Activated T-cell treated with anti-CD3 and anti-CD28 coated beads, Interleukin-2, amount 50 U/mL, for 4 hours (primary cell): ENCODE results near the gene PRKCA. TPM values are rescaled to one million over a fixed set of nuclear protein-coding genes. Genes with fewer than 3 reads are reported as not detected.
"Not testable (repeated sequence)": the region's sequence is repeated elsewhere in the genome, so short reads cannot be mapped to it uniquely, and the experiment has no call there.

Experiments
- ATAC-seq, 2 donors: fragments of 200-7000 bp; cut with Tn5 transposase; one replicate each; pipeline ENCODE4 v1.10.0; 2021
- DNase-seq: peaks from one replicate; pipeline ENCODE4 v3.0.0-alpha.2; 2020
- H3K27me3 Mint-ChIP-seq: one replicate; pipeline ENCODE4 v1.8.0; 2021; ENCODE audit warnings: low read depth, mixed read lengths
- H3K36me3 Mint-ChIP-seq: one replicate; pipeline ENCODE4 v1.8.0; 2022; ENCODE audit warnings: mixed read lengths; ENCODE audit not compliant: insufficient read depth
- H3K4me1 Mint-ChIP-seq: one replicate; pipeline ENCODE4 v1.8.0; 2021; ENCODE audit warnings: low read depth, mixed read lengths
- H3K4me3 Mint-ChIP-seq: one replicate; pipeline ENCODE4 v1.8.0; 2021; ENCODE audit warnings: mild to moderate bottlenecking, moderate library complexity, mixed read lengths
- H3K9me3 Mint-ChIP-seq: one replicate; pipeline ENCODE4 v1.8.0; 2021; ENCODE audit warnings: mixed read lengths
- total RNA-seq, 3 donors: library from RNA; stranded (reverse); gene quantifications; one replicate each; pipeline ENCODE4 v1.2.1, GENCODE V29; 2021

PRKCA gene
- total RNA-seq, 3 donors from 2014 or later = 79.4 to 114 (median 95.3) TPM

GRCh38 chr17:66716236-66717026, 414.0 kb downstream of the PRKCA start:
- H3K4me1 Mint-ChIP-seq = peaks cover 13% of the 10 kb centered on the region
- no peaks in the 10 kb centered on the region for H3K27me3 Mint-ChIP-seq
- H3K4me3 Mint-ChIP-seq = no peak overlapping the region
- peaks cover 8% of the 10 kb centered on the region for H3K36me3 Mint-ChIP-seq
- ATAC-seq = no peak
- H3K9me3 Mint-ChIP-seq = no peaks in the 10 kb centered on the region
- DNase-seq = no peak

- peaks cover 6% of the 10 kb centered on the region for H3K4me1 Mint-ChIP-seq
- no peak overlapping the region for H3K4me3 Mint-ChIP-seq
- ATAC-seq (no peak), DNase-seq (no peak)
- no peaks in the 10 kb centered on the region for H3K9me3 Mint-ChIP-seq
- H3K36me3 Mint-ChIP-seq = peaks cover 8% of the 10 kb centered on the region
- no peaks in the 10 kb centered on the region for H3K27me3 Mint-ChIP-seq
Measured at GRCh38 chr17:66717641-66718058, 415.2 kb downstream of the PRKCA start.

GRCh38 chr17:66720027-66720426, 417.6 kb downstream of the PRKCA start:
- H3K27me3 Mint-ChIP-seq = no peaks in the 10 kb centered on the region
- DNase-seq = no peak
- H3K36me3 Mint-ChIP-seq = peaks cover 8% of the 10 kb centered on the region
- no peak overlapping the region for H3K4me3 Mint-ChIP-seq
- no peak for ATAC-seq
- no peaks in the 10 kb centered on the region for H3K9me3 Mint-ChIP-seq
- peaks cover 7% of the 10 kb centered on the region for H3K4me1 Mint-ChIP-seq

GRCh38 chr17:66720567-66720966, 418.2 kb downstream of the PRKCA start:
- Mint-ChIP-seq H3K36me3 (peaks cover 8% of the 10 kb centered on the region), H3K27me3 (no peaks in the 10 kb centered on the region), H3K9me3 (no peaks in the 10 kb centered on the region), H3K4me1 (peaks cover 13% of the 10 kb centered on the region), H3K4me3 (no peak overlapping the region)
- ATAC-seq (no peak), DNase-seq (no peak)

GRCh38 chr17:66722341-66722740, 419.9 kb downstream of the PRKCA start:
- Mint-ChIP-seq H3K9me3 (no peaks in the 10 kb centered on the region), H3K4me3 (no peak overlapping the region), H3K4me1 (peaks cover 16% of the 10 kb centered on the region), H3K27me3 (no peaks in the 10 kb centered on the region), H3K36me3 (peaks cover 8% of the 10 kb centered on the region)
- DNase-seq (no peak), ATAC-seq (no peak)

GRCh38 chr17:66724581-66725341, 422.3 kb downstream of the PRKCA start:
- Mint-ChIP-seq H3K27me3 (no peaks in the 10 kb centered on the region), H3K9me3 (no peaks in the 10 kb centered on the region), H3K4me3 (no peak overlapping the region), H3K36me3 (peaks cover 2% of the 10 kb centered on the region), H3K4me1 (peaks cover 16% of the 10 kb centered on the region)
- no peak for ATAC-seq
- DNase-seq = no peak

- peaks cover 18% of the 10 kb centered on the region for H3K4me1 Mint-ChIP-seq
- not testable (repeated sequence) for H3K4me3 Mint-ChIP-seq, ATAC-seq, H3K27me3 Mint-ChIP-seq, H3K36me3 Mint-ChIP-seq, DNase-seq, H3K9me3 Mint-ChIP-seq
Measured at GRCh38 chr17:66725438-66725837, 423.0 kb downstream of the PRKCA start.

- no peaks in the 10 kb centered on the region for H3K9me3 Mint-ChIP-seq
- H3K4me1 Mint-ChIP-seq = peaks cover 18% of the 10 kb centered on the region
- no peaks in the 10 kb centered on the region for H3K27me3 Mint-ChIP-seq
- no peak overlapping the region for H3K4me3 Mint-ChIP-seq
- DNase-seq = no peak
- ATAC-seq = no peak
- peaks cover 2% of the 10 kb centered on the region for H3K36me3 Mint-ChIP-seq
Measured at GRCh38 chr17:66725956-66726355, 423.5 kb downstream of the PRKCA start.

- H3K36me3 Mint-ChIP-seq = peaks cover 2% of the 10 kb centered on the region
- H3K4me1 Mint-ChIP-seq = peaks cover 18% of the 10 kb centered on the region
- H3K9me3 Mint-ChIP-seq = no peaks in the 10 kb centered on the region
- no peaks in the 10 kb centered on the region for H3K27me3 Mint-ChIP-seq
- no peak overlapping the region for H3K4me3 Mint-ChIP-seq
- DNase-seq (no peak), ATAC-seq (no peak)
Measured at GRCh38 chr17:66726371-66726770, 424.0 kb downstream of the PRKCA start.

GRCh38 chr17:66726846-66727245, 424.4 kb downstream of the PRKCA start:
- Mint-ChIP-seq H3K4me1 (peaks cover 18% of the 10 kb centered on the region), H3K36me3 (peaks cover 2% of the 10 kb centered on the region), H3K4me3 (no peak overlapping the region), H3K9me3 (no peaks in the 10 kb centered on the region), H3K27me3 (no peaks in the 10 kb centered on the region)
- no peak for ATAC-seq
- DNase-seq = no peak

- peaks cover 18% of the 10 kb centered on the region for H3K4me1 Mint-ChIP-seq
- H3K9me3 Mint-ChIP-seq = no peaks in the 10 kb centered on the region
- peak; percentile 17 for DNase-seq
- H3K27me3 Mint-ChIP-seq = no peaks in the 10 kb centered on the region
- no peak overlapping the region for H3K4me3 Mint-ChIP-seq
- peaks cover 8% of the 10 kb centered on the region for H3K36me3 Mint-ChIP-seq
- peak; percentile 63 to 80 for ATAC-seq
Measured at GRCh38 chr17:66727634-66728570, 425.5 kb downstream of the PRKCA start.

- Mint-ChIP-seq H3K4me3 (no peak overlapping the region), H3K36me3 (peaks cover 28% of the 10 kb centered on the region)
Measured at GRCh38 chr17:66730461-66730923, 428.1 kb downstream of the PRKCA start.

GRCh38 chr17:66733759-66734158, 431.3 kb downstream of the PRKCA start:
- DNase-seq (no peak), ATAC-seq (no peak)
- H3K27me3 Mint-ChIP-seq = no peaks in the 10 kb centered on the region
- H3K4me1 Mint-ChIP-seq = peaks cover 2% of the 10 kb centered on the region
- no peak overlapping the region for H3K4me3 Mint-ChIP-seq
- no peaks in the 10 kb centered on the region for H3K9me3 Mint-ChIP-seq
- H3K36me3 Mint-ChIP-seq = peaks cover 31% of the 10 kb centered on the region

More at GRCh38 chr17:66730461-66730923, 428.1 kb downstream of the PRKCA start:
- ATAC-seq = no peak
- no peaks in the 10 kb centered on the region for H3K27me3 Mint-ChIP-seq
- peaks cover 6% of the 10 kb centered on the region for H3K4me1 Mint-ChIP-seq
- no peaks in the 10 kb centered on the region for H3K9me3 Mint-ChIP-seq
- DNase-seq = no peak
